Suppressor macrophage treated with lipopolysaccharide for 1 hour (primary cell): ENCODE results near the gene ACAP1.
"Not testable (repeated sequence)": the region's sequence is repeated elsewhere in the genome, so short reads cannot be mapped to it uniquely, and the experiment has no call there.

Experiments
- DNase-seq, 3 donors: peaks; one replicate each; pipeline ENCODE4 v3.0.0-alpha.2; 2020 to 2022

The ACAP1 gene

GRCh38 chr17:7355573-7355972 is 19.2 kb downstream of the ACAP1 start:
- no peak for DNase-seq

GRCh38 chr17:7356072-7356549 is 19.8 kb downstream of the ACAP1 start:
- peak; percentile 77 to 92 (median 87) for DNase-seq

- DNase-seq, result no peak
Observed at GRCh38 chr17:7356756-7357155, 20.4 kb downstream of the ACAP1 start.

GRCh38 chr17:7357381-7357780 is 21.1 kb downstream of the ACAP1 start:
- no peak for DNase-seq

GRCh38 chr17:7361906-7362305 is 25.6 kb downstream of the ACAP1 start:
- no peak for DNase-seq

- peak in 1 of 3 donors; percentile 25 for DNase-seq
Observed at GRCh38 chr17:7363311-7363710, 27.0 kb downstream of the ACAP1 start.

GRCh38 chr17:7365963-7366362 is 29.6 kb downstream of the ACAP1 start:
- DNase-seq, result not testable (repeated sequence)

GRCh38 chr17:7367083-7367482 is 30.8 kb downstream of the ACAP1 start:
- DNase-seq, result no peak

GRCh38 chr17:7367918-7368598 is 31.7 kb downstream of the ACAP1 start:
- no peak for DNase-seq

- not testable (repeated sequence) for DNase-seq
Observed at GRCh38 chr17:7368599-7368994, 32.3 kb downstream of the ACAP1 start.

GRCh38 chr17:7369825-7370224 is 33.5 kb downstream of the ACAP1 start:
- no peak for DNase-seq

- DNase-seq, result no peak
Observed at GRCh38 chr17:7370853-7371252, 34.5 kb downstream of the ACAP1 start.

- DNase-seq, result no peak
Observed at GRCh38 chr17:7374353-7374752, 38.0 kb downstream of the ACAP1 start.

GRCh38 chr17:7379134-7379533 is 42.8 kb downstream of the ACAP1 start:
- no peak for DNase-seq

GRCh38 chr17:7380321-7380720 is 44.0 kb downstream of the ACAP1 start:
- peak in 1 of 3 donors; percentile 17 for DNase-seq

GRCh38 chr17:7380855-7381683 is 44.7 kb downstream of the ACAP1 start, which contains the start of gene TNK1:
TSS of gene TNK1 (plus strand) at chr17:7381089. CDS start at chr17:7382927, 1,838 bp downstream.
- DNase-seq, result peak in 1 of 3 donors; percentile 34

- no peak for DNase-seq
Observed at GRCh38 chr17:7382901-7383300, 46.6 kb downstream of the ACAP1 start.

- DNase-seq, result no peak
Observed at GRCh38 chr17:7383371-7383741, 47.0 kb downstream of the ACAP1 start.

GRCh38 chr17:7383742-7384488 is 47.6 kb downstream of the ACAP1 start:
- DNase-seq, result peak; percentile 41 to 72 (median 51)

GRCh38 chr17:7384489-7385081 is 48.3 kb downstream of the ACAP1 start:
- no peak for DNase-seq

GRCh38 chr17:7388856-7389255 is 52.5 kb downstream of the ACAP1 start:
- no peak for DNase-seq
